ENCODE measurements around the gene SMS. TPM values are rescaled to one million over a fixed set of nuclear protein-coding genes. Genes with fewer than 3 reads are reported as not detected.

SMS gene
- total and polyA plus RNA-seq, 11 donors, result 24.0 to 109 (median 50.2) TPM

GRCh38 chrX:21926527-21927278 is 13.8 kb upstream of the SMS start:
- DNase-seq, result no peak
- peak in 2 of 4 donors; percentile 44 to 72 for ATAC-seq
- TF ChIP-seq CTCF (IDR thresholded peaks at IDR 0.05), result no peak
- TF ChIP-seq POLR2A (IDR thresholded peaks at IDR 0.05), result no peak
- H3K9me3 ChIP-seq, result no peaks in the 10 kb centered on the region
- WGBS, 4 donors, result 51 to 61% (median 57%) methylated on average over 6 of the region's 6 CpGs
- H3K27me3 ChIP-seq, result no peaks in the 10 kb centered on the region
- peak overlapping the region in 5 of 12 donors; percentile 12 to 50 (median 25) for H3K4me3 ChIP-seq
- peak overlapping the region in 4 of 12 donors; percentile 14 to 82 (median 36) for H3K27ac ChIP-seq
- H3K4me1 ChIP-seq, result peaks cover 0 to 12% (median 0%) of the 10 kb centered on the region in 12 donors
- no peaks in the 10 kb centered on the region for H3K36me3 ChIP-seq
- intact Hi-C loops (cut with DNase I), result no loop called here

- Histone ChIP-seq H3K4me3 (no peak overlapping the region), H3K27ac (no peak overlapping the region), H3K36me3 (no peaks in the 10 kb centered on the region), H3K27me3 (no peaks in the 10 kb centered on the region), H3K4me1 (peaks cover 0 to 12% (median 0%) of the 10 kb centered on the region in 12 donors), H3K9me3 (no peaks in the 10 kb centered on the region)
- ATAC-seq, result no peak
- DNase-seq, result no peak
- 87 to 96% (median 88%) methylated on average over 4 of the region's 4 CpGs for WGBS, 4 donors
- TF ChIP-seq POLR2A (IDR thresholded peaks at IDR 0.05), result no peak
- TF ChIP-seq CTCF (IDR thresholded peaks at IDR 0.05), result no peak
- intact Hi-C loops (cut with DNase I), result no loop called here
Measured at GRCh38 chrX:21929209-21929608, 11.3 kb upstream of the SMS start.

GRCh38 chrX:21930986-21931385 is 9.5 kb upstream of the SMS start:
- 93 to 98% (median 96%) methylated on average over 1 of the region's 1 CpG for WGBS, 4 donors
- TF ChIP-seq CTCF (IDR thresholded peaks at IDR 0.05), result no peak
- no peak for TF ChIP-seq POLR2A (IDR thresholded peaks at IDR 0.05)
- ATAC-seq (no peak), DNase-seq (no peak)
- intact Hi-C loops (cut with DNase I), result no loop called here
- Histone ChIP-seq H3K27ac (no peak overlapping the region), H3K36me3 (no peaks in the 10 kb centered on the region), H3K4me1 (peaks cover 0 to 12% (median 0%) of the 10 kb centered on the region in 12 donors), H3K4me3 (no peak overlapping the region), H3K9me3 (no peaks in the 10 kb centered on the region), H3K27me3 (no peaks in the 10 kb centered on the region)

- H3K27ac ChIP-seq, result peak overlapping the region in 3 of 12 donors; percentile 2 to 70 (median 14)
Measured at GRCh38 chrX:21932292-21933002, 8.1 kb upstream of the SMS start.

More at GRCh38 chrX:21932292-21933002, 8.1 kb upstream of the SMS start:
- Histone ChIP-seq H3K4me1 (no peaks in the 10 kb centered on the region), H3K27me3 (no peaks in the 10 kb centered on the region), H3K9me3 (no peaks in the 10 kb centered on the region), H3K4me3 (no peak overlapping the region), H3K36me3 (no peaks in the 10 kb centered on the region)
- intact Hi-C loops (cut with DNase I), result no loop called here
- WGBS, 4 donors, result 67 to 76% (median 71%) methylated on average over 11 of the region's 11 CpGs
- no peak for DNase-seq
- ATAC-seq, result peak in 3 of 4 donors; percentile 56 to 81 (median 75)
- TF ChIP-seq CTCF (IDR thresholded peaks at IDR 0.05), result no peak
- TF ChIP-seq POLR2A (IDR thresholded peaks at IDR 0.05), result no peak

All from heart left ventricle (tissue), 16 donors.